Kidney glomerular epithelial cell (primary cell): Measurements from ENCODE around the gene HMX2.

Source experiments
- DNase-seq: peaks from one replicate; lab custom pipeline; 2025; lab: John Stamatoyannopoulos, UW

Gene HMX2

GRCh38 chr10:123139165-123139520 is 8.8 kb upstream of the HMX2 start:
- DNase-seq = no peak

- peak; percentile 3 for DNase-seq
These were observed 8.3 kb upstream of the HMX2 start for GRCh38 chr10:123139521-123140163.

GRCh38 chr10:123140164-123140982 is 7.6 kb upstream of the HMX2 start:
- DNase-seq = no peak

- no peak for DNase-seq
These were observed 6.9 kb upstream of the HMX2 start for GRCh38 chr10:123140983-123141390.

- DNase-seq = no peak
These were observed 5.9 kb upstream of the HMX2 start for GRCh38 chr10:123141791-123142700.

GRCh38 chr10:123142701-123143161 is 5.2 kb upstream of the HMX2 start:
- no peak for DNase-seq

GRCh38 chr10:123143162-123143824 is 4.6 kb upstream of the HMX2 start:
- no peak for DNase-seq

GRCh38 chr10:123143825-123144168 is 4.1 kb upstream of the HMX2 start:
- no peak for DNase-seq

- no peak for DNase-seq
These were observed 3.0 kb upstream of the HMX2 start for GRCh38 chr10:123144697-123145541.

- no peak for DNase-seq
These were observed 2.4 kb upstream of the HMX2 start for GRCh38 chr10:123145542-123146012.

GRCh38 chr10:123146013-123146893 is 1.7 kb upstream of the HMX2 start:
- no peak for DNase-seq

GRCh38 chr10:123146894-123147634 is 872 bp upstream of the HMX2 start:
- DNase-seq = no peak

- DNase-seq = no peak
These were observed 652 bp downstream of the HMX2 start for GRCh38 chr10:123148414-123149161.

GRCh38 chr10:123149162-123149567 is 1.2 kb downstream of the HMX2 start:
- DNase-seq = no peak

- DNase-seq = peak; percentile 16
These were observed 1.8 kb downstream of the HMX2 start for GRCh38 chr10:123149568-123150270.

GRCh38 chr10:123150271-123150985 is 2.5 kb downstream of the HMX2 start:
- DNase-seq = no peak
